Osteoblast (primary cell): ENCODE data around the gene ZSWIM1. TPM values are rescaled to one million over a fixed set of nuclear protein-coding genes. Genes with fewer than 3 reads are reported as not detected.
A peak's percentile ranks its signal among the peaks of the same experiment; 100 is the strongest.

Source experiments
- DNase-seq: peaks from one replicate; pipeline ENCODE4 v3.0.0; 2011; ENCODE audit warnings: low spot score, mixed read lengths; ENCODE audit not compliant: insufficient read length; ENCODE audit errors: missing footprints
- H2AFZ ChIP-seq: 2 replicates; pipeline ENCODE4 v1.6.0; 2011; ENCODE audit warnings: mild to moderate bottlenecking, low read length
- H3K27ac ChIP-seq: 2 replicates; pipeline ENCODE4 v1.5.1; 2011; ENCODE audit warnings: mild to moderate bottlenecking, low read depth, low read length, moderate library complexity
- H3K27me3 ChIP-seq: 2 replicates; pipeline ENCODE4 v1.6.0; 2012; ENCODE audit warnings: mild to moderate bottlenecking, control low read depth, inconsistent platforms, low read length, moderate library complexity; ENCODE audit not compliant: insufficient read depth
- H3K36me3 ChIP-seq: 2 replicates; pipeline ENCODE4 v1.5.1; 2011; ENCODE audit warnings: mild to moderate bottlenecking, low read length, control low read depth, moderate library complexity; ENCODE audit not compliant: insufficient read depth
- H3K4me1 ChIP-seq: 2 replicates; pipeline ENCODE4 v1.5.1; 2011; ENCODE audit warnings: mild to moderate bottlenecking, low read length, control low read depth, moderate library complexity; ENCODE audit not compliant: insufficient read depth
- H3K4me2 ChIP-seq: 2 replicates; pipeline ENCODE4 v1.6.0; 2011; ENCODE audit warnings: mild to moderate bottlenecking, low read length; ENCODE audit not compliant: insufficient read depth
- H3K4me3 ChIP-seq: fragments of 200-600 bp; sonication (generic); 3 replicates; pipeline ENCODE4 v1.5.1; 2012; ENCODE audit warnings: mild to moderate bottlenecking, low read length, inconsistent platforms; ENCODE audit not compliant: insufficient read depth
- H3K79me2 ChIP-seq: 2 replicates; pipeline ENCODE4 v1.6.0; 2012; ENCODE audit warnings: mild to moderate bottlenecking, low read length, control low read depth, inconsistent platforms; ENCODE audit not compliant: insufficient read depth
- H3K9me3 ChIP-seq: 2 replicates; pipeline ENCODE4 v1.5.1; 2011; ENCODE audit warnings: low read depth, low read length, control low read depth
- H4K20me1 ChIP-seq: 2 replicates; pipeline ENCODE4 v1.6.0; 2012; ENCODE audit warnings: mild to moderate bottlenecking, low read length, control low read depth; ENCODE audit not compliant: insufficient read depth
- total RNA-seq: library from RNA; depleted of rRNA; stranded (reverse); fragments of >200 nt; gene quantifications from 2 replicates; pipeline ENCODE4 v1.2.3, GENCODE V29; 2012
- TF ChIP-seq, protein P1 (sequence below): IDR thresholded peaks from 2 replicates; pipeline ENCODE4 v1.5.1; 2011; ENCODE audit warnings: mild to moderate bottlenecking, low read depth, low read length, moderate library complexity; ENCODE audit errors: extremely low read depth

ZSWIM1 gene
- total RNA-seq, 1 donor = 7.6 TPM

DNA sequence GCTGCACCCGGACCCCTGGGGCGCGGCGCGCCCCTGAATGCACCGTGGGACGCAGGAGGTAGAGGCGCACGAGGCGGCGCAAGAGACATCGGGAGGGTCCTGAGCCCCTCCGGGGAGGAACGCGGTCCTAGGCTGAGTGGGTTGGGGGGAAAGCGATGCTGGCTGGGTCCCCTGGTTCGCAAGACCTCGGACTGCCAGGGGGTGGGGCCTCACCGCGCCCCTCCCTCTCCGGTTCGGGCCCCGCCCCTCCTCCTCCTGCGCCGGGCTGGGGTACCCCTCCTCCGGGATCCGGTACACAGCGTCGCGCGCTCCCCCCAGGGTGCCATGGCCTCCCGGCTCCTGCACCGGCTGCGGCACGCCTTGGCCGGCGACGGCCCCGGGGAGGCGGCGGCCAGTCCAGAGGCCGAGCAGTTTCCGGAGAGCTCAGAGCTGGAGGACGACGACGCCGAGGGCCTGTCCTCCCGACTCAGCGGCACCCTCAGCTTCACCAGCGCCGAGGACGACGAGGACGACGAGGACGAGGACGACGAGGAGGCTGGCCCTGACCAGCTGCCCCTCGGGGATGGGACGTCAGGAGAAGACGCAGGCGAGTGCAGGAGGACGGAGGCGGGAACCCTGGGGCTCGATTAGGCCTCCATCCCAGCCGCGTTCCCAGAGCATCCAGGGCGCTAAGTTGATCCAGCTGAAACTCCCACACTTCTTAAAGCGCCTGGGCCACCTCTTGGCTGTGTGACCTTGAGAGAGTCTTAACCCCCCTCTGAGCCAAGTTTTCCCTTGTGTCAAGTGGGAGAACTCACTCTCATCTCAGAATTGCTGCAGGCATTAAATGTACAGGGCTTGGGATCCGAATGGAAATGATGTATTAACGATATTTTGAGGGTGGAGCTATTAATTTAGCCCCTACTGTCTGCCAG is 46.9 kb upstream of the ZSWIM1 start:
- TF ChIP-seq, protein P1, sequence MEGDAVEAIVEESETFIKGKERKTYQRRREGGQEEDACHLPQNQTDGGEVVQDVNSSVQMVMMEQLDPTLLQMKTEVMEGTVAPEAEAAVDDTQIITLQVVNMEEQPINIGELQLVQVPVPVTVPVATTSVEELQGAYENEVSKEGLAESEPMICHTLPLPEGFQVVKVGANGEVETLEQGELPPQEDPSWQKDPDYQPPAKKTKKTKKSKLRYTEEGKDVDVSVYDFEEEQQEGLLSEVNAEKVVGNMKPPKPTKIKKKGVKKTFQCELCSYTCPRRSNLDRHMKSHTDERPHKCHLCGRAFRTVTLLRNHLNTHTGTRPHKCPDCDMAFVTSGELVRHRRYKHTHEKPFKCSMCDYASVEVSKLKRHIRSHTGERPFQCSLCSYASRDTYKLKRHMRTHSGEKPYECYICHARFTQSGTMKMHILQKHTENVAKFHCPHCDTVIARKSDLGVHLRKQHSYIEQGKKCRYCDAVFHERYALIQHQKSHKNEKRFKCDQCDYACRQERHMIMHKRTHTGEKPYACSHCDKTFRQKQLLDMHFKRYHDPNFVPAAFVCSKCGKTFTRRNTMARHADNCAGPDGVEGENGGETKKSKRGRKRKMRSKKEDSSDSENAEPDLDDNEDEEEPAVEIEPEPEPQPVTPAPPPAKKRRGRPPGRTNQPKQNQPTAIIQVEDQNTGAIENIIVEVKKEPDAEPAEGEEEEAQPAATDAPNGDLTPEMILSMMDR = no peak
- peak overlapping the region; percentile 84 for H3K4me3 ChIP-seq
- DNase-seq = peak; percentile 94
- peaks cover 33% of the 10 kb centered on the region for H3K4me1 ChIP-seq
- peak overlapping the region; percentile 88 for H2AFZ ChIP-seq
- H3K27ac ChIP-seq = peak overlapping the region; percentile 69
- no peaks in the 10 kb centered on the region for H3K27me3 ChIP-seq
- peaks cover 21% of the 10 kb centered on the region for H3K79me2 ChIP-seq
- H4K20me1 ChIP-seq = peaks cover 11% of the 10 kb centered on the region
- H3K9me3 ChIP-seq = no peaks in the 10 kb centered on the region
- H3K36me3 ChIP-seq = peaks cover 6% of the 10 kb centered on the region
- H3K4me2 ChIP-seq = peak overlapping the region; percentile 96

DNA sequence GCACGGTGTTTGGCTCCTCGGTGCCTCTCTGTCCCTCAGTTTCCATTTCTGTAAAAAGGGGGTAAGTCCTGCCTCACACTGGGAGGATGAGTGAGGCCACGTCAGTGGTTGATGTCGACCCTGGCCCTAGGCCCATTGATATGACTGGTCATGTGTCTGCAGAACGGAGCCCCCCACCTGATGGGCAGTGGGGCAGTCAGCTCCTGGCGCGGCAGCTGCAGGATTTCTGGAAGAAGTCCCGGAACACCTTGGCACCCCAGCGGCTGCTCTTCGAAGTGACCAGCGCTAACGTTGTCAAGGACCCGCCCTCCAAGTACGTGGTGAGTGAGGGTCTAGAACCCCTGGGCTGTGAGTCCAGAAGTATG is 46.2 kb upstream of the ZSWIM1 start:
- DNase-seq = peak; percentile 79
- Histone ChIP-seq H3K27me3 (no peaks in the 10 kb centered on the region), H3K36me3 (peaks cover 6% of the 10 kb centered on the region), H3K4me1 (peaks cover 33% of the 10 kb centered on the region), H3K9me3 (no peaks in the 10 kb centered on the region), H3K4me3 (peak overlapping the region; percentile 84), H4K20me1 (peaks cover 11% of the 10 kb centered on the region), H3K27ac (peak overlapping the region; percentile 69), H3K79me2 (peaks cover 21% of the 10 kb centered on the region), H2AFZ (no peak overlapping the region), H3K4me2 (peak overlapping the region; percentile 96)
- TF ChIP-seq, protein P1 = no peak

DNA sequence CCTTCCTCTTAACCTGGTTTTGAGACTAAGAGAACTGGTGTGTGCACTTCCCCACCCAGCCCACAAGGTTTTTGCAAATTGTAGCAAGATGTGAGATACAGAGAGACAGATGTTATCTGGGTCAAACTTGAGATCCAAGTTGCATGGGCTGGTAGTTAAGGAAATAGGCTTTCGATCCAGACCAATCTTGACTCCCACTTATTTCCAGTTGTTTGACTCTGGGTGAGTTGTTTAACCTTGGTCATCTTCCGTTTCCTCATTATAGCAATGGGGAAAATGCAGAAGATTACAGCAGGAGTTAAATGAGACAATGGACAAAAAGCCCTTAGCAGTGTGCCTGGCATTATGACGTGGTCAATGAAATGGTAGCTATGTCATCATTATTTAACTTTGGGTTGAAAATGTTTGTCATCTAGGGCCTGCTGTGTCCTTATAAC is 45.7 kb upstream of the ZSWIM1 start:
- peaks cover 21% of the 10 kb centered on the region for H3K79me2 ChIP-seq
- H3K36me3 ChIP-seq = peaks cover 11% of the 10 kb centered on the region
- no peak overlapping the region for H2AFZ ChIP-seq
- peak overlapping the region; percentile 84 for H3K4me3 ChIP-seq
- TF ChIP-seq, protein P1 = no peak
- peaks cover 33% of the 10 kb centered on the region for H3K4me1 ChIP-seq
- H3K27ac ChIP-seq = peak overlapping the region; percentile 69
- no peaks in the 10 kb centered on the region for H3K27me3 ChIP-seq
- peaks cover 13% of the 10 kb centered on the region for H4K20me1 ChIP-seq
- H3K4me2 ChIP-seq = peak overlapping the region; percentile 96
- no peaks in the 10 kb centered on the region for H3K9me3 ChIP-seq
- DNase-seq = no peak

DNA sequence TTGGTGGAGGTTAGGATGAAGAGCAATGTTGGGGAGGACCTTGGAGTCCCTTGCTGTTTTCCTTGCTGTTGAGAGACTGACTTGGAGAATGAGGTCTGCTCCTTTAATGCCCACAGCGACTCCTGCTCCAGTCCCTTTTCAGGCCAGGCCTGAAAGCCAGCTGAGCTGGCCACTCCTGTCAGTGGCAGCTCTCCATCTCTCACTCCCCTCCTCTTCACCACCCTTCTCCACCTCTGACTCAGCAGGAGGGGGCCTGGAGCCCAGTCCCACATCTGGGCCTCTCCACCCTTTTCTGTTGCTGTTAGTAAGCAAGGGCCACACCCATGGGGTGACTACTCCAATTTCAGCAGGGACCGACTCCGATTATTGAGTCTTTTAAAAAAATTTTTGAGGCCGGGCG is 45.2 kb upstream of the ZSWIM1 start:
- peak overlapping the region; percentile 96 for H3K4me2 ChIP-seq
- H3K4me3 ChIP-seq = peak overlapping the region; percentile 84
- H3K9me3 ChIP-seq = no peaks in the 10 kb centered on the region
- H3K36me3 ChIP-seq = peaks cover 15% of the 10 kb centered on the region
- no peak overlapping the region for H2AFZ ChIP-seq
- no peaks in the 10 kb centered on the region for H3K27me3 ChIP-seq
- peak; percentile 97 for DNase-seq
- TF ChIP-seq, protein P1 = no peak
- peak overlapping the region; percentile 69 for H3K27ac ChIP-seq
- H3K4me1 ChIP-seq = peaks cover 33% of the 10 kb centered on the region
- H3K79me2 ChIP-seq = peaks cover 21% of the 10 kb centered on the region
- H4K20me1 ChIP-seq = peaks cover 13% of the 10 kb centered on the region
